Measurements from ENCODE around the gene PHETA1.

Gene PHETA1

GRCh38 chr12:111320258-111321050 is 48.4 kb downstream of the PHETA1 start:
- TF ChIP-seq, protein P1, sequence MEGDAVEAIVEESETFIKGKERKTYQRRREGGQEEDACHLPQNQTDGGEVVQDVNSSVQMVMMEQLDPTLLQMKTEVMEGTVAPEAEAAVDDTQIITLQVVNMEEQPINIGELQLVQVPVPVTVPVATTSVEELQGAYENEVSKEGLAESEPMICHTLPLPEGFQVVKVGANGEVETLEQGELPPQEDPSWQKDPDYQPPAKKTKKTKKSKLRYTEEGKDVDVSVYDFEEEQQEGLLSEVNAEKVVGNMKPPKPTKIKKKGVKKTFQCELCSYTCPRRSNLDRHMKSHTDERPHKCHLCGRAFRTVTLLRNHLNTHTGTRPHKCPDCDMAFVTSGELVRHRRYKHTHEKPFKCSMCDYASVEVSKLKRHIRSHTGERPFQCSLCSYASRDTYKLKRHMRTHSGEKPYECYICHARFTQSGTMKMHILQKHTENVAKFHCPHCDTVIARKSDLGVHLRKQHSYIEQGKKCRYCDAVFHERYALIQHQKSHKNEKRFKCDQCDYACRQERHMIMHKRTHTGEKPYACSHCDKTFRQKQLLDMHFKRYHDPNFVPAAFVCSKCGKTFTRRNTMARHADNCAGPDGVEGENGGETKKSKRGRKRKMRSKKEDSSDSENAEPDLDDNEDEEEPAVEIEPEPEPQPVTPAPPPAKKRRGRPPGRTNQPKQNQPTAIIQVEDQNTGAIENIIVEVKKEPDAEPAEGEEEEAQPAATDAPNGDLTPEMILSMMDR (IDR thresholded peaks at IDR 0.05; ENCODE audit: low read depth, low read length, missing control alignments): no peak
- no peak for DNase-seq
- in situ Hi-C loops (cut with HindIII; ENCODE audit: low pct_ligation_motif_present, low sequenced_read_pairs): no loop called here
- Histone ChIP-seq H3K36me3 (replicated peaks) (no peaks in the 10 kb centered on the region), H3K27ac (no peak overlapping the region), H3K4me3 (ENCODE audit: low read depth, low read length) (no peak overlapping the region), H3K27me3 (replicated peaks) (no peaks in the 10 kb centered on the region)

DNA sequence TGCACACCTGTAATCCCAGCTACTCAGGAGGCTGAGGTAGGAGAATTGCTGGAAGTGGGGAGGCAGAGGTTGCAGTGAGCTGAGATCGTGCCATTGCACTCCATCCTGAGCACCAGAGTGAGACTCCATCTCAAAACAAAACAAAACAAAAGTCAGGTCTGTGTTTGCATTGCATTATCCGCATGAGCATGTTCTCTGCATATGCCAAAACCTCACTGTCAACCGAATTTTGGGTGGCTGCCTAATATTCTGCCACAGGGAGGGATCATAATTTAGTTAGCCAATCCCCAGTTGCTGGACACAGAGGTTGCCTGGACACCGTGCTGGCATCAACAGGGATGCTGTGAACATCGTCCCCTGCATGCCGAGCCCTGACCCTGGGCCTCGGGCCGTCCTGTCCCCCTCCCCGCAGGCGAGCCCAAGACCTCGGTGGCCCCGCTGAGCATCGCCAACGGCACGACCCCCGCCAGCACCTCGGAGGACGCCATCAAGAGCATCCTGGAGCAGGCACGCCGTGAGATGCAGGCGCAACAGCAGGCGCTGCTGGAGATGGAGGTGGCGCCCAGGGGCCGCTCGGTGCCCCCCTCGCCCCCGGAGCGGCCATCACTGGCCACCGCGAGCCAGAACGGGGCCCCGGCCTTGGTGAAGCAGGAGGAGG is 49.2 kb downstream of the PHETA1 start:
- no peak overlapping the region for H3K4me3 ChIP-seq (ENCODE audit: low read depth, low read length)
- no peaks in the 10 kb centered on the region for H3K27me3 ChIP-seq (replicated peaks)
- in situ Hi-C loops (cut with HindIII; ENCODE audit: low pct_ligation_motif_present, low sequenced_read_pairs): no loop called here
- no peaks in the 10 kb centered on the region for H3K36me3 ChIP-seq (replicated peaks)
- H3K27ac ChIP-seq: no peak overlapping the region
- TF ChIP-seq, protein P1 (IDR thresholded peaks at IDR 0.05; ENCODE audit: low read depth, low read length, missing control alignments): no peak
- DNase-seq: no peak

DNA sequence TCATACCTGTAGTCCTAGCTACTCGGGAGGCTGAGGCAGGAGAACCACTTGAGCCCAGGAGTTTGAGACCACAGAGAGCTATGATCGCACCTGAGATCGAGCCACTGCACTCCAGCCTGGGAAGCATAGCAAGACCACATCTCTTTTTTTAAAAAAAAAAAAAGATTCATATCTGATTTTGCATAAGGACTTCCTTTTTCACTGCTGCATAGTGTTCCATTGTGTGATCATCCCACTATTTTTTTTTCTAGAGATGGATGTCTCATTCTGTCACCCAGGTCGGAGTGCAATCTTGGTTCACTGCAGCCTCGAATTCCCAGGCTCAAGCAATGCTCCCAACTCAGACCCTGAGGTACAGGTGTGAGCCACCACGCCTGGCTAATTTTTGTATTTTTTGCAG is 50.4 kb downstream of the PHETA1 start:
- TF ChIP-seq, protein P1 (IDR thresholded peaks at IDR 0.05; ENCODE audit: low read depth, low read length, missing control alignments): no peak
- Histone ChIP-seq H3K36me3 (replicated peaks) (no peaks in the 10 kb centered on the region), H3K27ac (no peak overlapping the region), H3K4me3 (ENCODE audit: low read depth, low read length) (no peak overlapping the region), H3K27me3 (replicated peaks) (no peaks in the 10 kb centered on the region)
- no peak for DNase-seq
- in situ Hi-C loops (cut with HindIII; ENCODE audit: low pct_ligation_motif_present, low sequenced_read_pairs): no loop called here

- Histone ChIP-seq H3K27ac (no peak overlapping the region), H3K27me3 (replicated peaks) (no peaks in the 10 kb centered on the region), H3K36me3 (replicated peaks) (no peaks in the 10 kb centered on the region), H3K4me3 (ENCODE audit: low read depth, low read length) (no peak overlapping the region)
- TF ChIP-seq, protein P1 (IDR thresholded peaks at IDR 0.05; ENCODE audit: low read depth, low read length, missing control alignments): no peak
- in situ Hi-C loops (cut with HindIII; ENCODE audit: low pct_ligation_motif_present, low sequenced_read_pairs): no loop called here
- no peak for DNase-seq
These were observed 52.2 kb downstream of the PHETA1 start for GRCh38 chr12:111316671-111317070.

DNA sequence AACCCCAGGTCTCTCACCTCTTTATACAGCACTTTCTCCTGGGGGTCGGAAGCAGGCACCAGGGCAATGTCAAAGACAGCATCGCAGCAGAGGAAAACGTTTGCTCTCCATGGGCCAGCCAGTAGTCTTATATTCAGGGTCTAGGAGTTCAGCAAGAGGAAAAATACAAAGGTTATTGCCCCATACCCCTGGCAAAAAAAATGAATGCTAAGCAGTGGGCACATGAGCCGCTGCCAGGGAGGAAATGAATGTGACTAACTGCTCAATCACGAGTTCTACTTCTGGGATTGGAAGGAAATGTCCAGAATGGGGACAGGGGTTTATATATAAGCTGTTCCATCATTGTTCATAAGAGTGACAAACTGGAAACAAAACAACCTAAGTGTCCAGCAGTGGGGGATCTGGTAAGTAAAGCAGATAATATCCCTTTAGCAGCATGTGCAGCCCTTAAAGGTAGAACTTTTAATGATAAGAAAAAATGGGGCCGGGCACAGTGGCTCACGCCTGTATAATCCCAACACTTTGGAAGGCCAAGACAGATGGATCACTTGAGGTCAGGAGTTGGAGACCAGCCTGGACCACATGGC is 53.8 kb downstream of the PHETA1 start:
- DNase-seq: no peak
- no peak overlapping the region for H3K4me3 ChIP-seq (ENCODE audit: low read depth, low read length)
- in situ Hi-C loops (cut with HindIII; ENCODE audit: low pct_ligation_motif_present, low sequenced_read_pairs): no loop called here
- H3K27me3 ChIP-seq (replicated peaks): no peaks in the 10 kb centered on the region
- no peak overlapping the region for H3K27ac ChIP-seq
- no peaks in the 10 kb centered on the region for H3K36me3 ChIP-seq (replicated peaks)
- TF ChIP-seq, protein P1 (IDR thresholded peaks at IDR 0.05; ENCODE audit: low read depth, low read length, missing control alignments): no peak
